Astrocyte of the cerebellum (primary cell): Measurements from ENCODE around the gene ARF6.

Experiments
- DNase-seq: peaks from one replicate; pipeline ENCODE4 v3.0.0-alpha.2; 2011; ENCODE audit warnings: low read depth
- H3K4me3 ChIP-seq: 2 replicates; pipeline ENCODE4 v1.5.1; 2011; ENCODE audit warnings: mild to moderate bottlenecking, low read depth, low read length, moderate library complexity
- CTCF ChIP-seq: IDR thresholded peaks from 2 replicates; pipeline ENCODE4 v1.5.1; 2012; ENCODE audit warnings: low read length, low read depth, moderate library complexity, mild to moderate bottlenecking; ENCODE audit errors: missing control alignments
- in situ Hi-C: cut with HindIII; loops from 2 replicates; pipeline ENCODE4 v1.10.0; 2017; ENCODE audit warnings: low sequenced_read_pairs

The ARF6 gene

GRCh38 chr14:49919825-49920659, 27.2 kb downstream of the ARF6 start:
- DNase-seq: no peak
- TF ChIP-seq CTCF: no peak
- H3K4me3 ChIP-seq: no peak overlapping the region
- in situ Hi-C loops: no loop called here

DNA sequence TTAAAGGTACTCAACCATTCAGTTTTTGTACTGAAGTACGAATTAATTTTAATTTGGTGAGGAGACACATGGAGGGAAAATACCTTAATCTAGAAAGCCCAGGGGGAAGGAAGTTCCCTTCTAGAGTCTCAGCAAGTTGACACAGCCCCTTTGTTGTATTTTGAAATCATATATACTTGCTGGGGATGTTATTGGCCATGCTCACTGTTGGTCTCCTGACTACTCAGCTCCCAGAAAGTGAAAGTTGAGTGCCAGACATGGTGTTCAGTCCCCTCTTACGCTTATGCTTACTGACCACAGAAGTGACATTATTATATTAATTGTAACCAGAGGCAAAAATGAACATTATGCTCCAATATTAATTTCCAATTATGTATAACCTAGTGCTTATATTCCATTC, 28.1 kb downstream of the ARF6 start:
- in situ Hi-C loops: no loop called here
- DNase-seq: no peak

GRCh38 chr14:49921401-49921800, 28.5 kb downstream of the ARF6 start:
- no peak for TF ChIP-seq CTCF
- in situ Hi-C loops: no loop called here
- DNase-seq: no peak
- H3K4me3 ChIP-seq: no peak overlapping the region

More for the DNA sequence above, 28.1 kb downstream of the ARF6 start:
- no peak overlapping the region for H3K4me3 ChIP-seq
- no peak for TF ChIP-seq CTCF

DNA sequence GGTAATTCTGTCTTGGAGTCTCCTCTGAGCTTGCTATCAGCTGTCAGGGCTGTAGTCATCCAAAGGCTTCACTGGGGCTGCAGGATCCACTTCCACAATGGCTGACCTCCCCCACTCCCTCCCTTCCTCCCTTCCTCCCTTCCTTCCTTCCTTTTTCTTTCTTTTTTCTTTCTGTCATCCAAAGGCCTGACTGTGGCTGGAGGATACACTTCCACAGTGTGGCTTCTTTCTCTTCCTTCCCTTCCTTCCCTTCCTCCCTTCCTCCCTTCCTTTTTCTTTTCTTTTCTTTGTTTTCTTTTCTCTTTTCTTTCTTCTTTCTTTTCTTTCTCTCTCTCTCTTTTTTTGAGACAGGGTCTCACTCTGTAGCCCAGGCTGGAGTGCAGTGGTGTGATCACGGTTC, 30.6 kb downstream of the ARF6 start:
- in situ Hi-C loops: no loop called here
- no peak overlapping the region for H3K4me3 ChIP-seq
- no peak for DNase-seq
- TF ChIP-seq CTCF: no peak

- TF ChIP-seq CTCF: no peak
- H3K4me3 ChIP-seq: no peak overlapping the region
- DNase-seq: no peak
- in situ Hi-C loops: no loop called here
Measured at GRCh38 chr14:49923881-49924280, 31.0 kb downstream of the ARF6 start.

DNA sequence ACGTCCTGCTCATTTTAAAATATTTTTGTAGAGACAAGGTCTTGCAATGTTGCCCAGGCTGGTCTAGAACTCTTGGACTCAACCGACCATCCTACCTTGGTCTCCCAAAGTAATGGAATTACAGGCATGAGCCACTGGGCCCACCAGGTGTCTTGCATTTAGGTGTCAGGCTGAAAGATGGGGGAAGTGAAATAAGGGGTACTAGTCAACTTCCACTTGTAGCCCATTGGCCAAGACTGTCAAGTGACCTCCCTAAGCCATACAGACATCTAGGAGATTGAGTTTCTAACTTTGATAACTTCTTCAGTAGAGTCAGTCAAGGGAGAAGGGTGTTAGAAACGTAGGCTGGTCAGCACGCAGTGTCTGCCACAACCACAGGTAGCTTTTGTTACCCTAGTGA, 32.0 kb downstream of the ARF6 start:
- H3K4me3 ChIP-seq: no peak overlapping the region
- DNase-seq: no peak
- in situ Hi-C loops: no loop called here
- no peak for TF ChIP-seq CTCF
